Tibial nerve (tissue), 4 donors: Measurements from ENCODE around the gene UPK3A.

Experiments
- EP300 ChIP-seq, 2 donors: sonication (generic); formaldehyde crosslinking; IDR thresholded peaks; one replicate each; pipeline ENCODE4 v1.6.1; 2017; ENCODE audit warnings: antibody characterized with exemption in 2 of 2, mild to moderate bottlenecking in 1 of 2
- POLR2A ChIP-seq, 2 donors: fragments of 450-650 bp; IDR thresholded peaks; one replicate each; pipeline ENCODE4 v1.6.1; 2017; ENCODE audit warnings: antibody characterized with exemption in 2 of 2, mild to moderate bottlenecking in 2 of 2, moderate library complexity in 2 of 2
- TF ChIP-seq, protein P1 (sequence below), 5 experiments: fragments of 200-600 bp in 3 of 5; fragments of 450-650 bp in 2 of 5; sonication (generic) in 3 of 5; IDR thresholded peaks; one replicate each; pipeline ENCODE4 v1.5.1; 2016 to 2019; ENCODE audit warnings: antibody characterized with exemption in 5 of 5, mild to moderate bottlenecking in 3 of 5, moderate library complexity in 2 of 5

DNA sequence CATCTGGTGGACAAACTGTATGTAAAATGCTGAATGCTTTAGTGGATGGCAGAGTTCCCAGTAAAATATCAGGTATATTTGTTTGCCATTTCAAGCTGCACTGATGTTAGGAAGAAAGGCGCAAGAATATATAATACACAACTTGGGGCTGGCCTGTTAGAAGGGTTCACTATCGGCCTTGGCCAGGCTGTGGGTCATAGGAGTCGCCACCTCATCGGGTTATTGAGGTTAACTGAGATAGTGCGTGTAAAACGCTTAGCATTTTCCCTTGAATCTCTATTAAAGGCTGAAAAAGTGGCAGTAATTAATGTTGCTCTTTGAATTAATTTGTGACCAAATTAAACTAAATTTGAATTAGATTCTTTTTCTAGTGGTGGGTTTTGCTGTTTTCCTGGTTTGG lies 30.0 kb downstream of the UPK3A start:
- TF ChIP-seq, protein P1, sequence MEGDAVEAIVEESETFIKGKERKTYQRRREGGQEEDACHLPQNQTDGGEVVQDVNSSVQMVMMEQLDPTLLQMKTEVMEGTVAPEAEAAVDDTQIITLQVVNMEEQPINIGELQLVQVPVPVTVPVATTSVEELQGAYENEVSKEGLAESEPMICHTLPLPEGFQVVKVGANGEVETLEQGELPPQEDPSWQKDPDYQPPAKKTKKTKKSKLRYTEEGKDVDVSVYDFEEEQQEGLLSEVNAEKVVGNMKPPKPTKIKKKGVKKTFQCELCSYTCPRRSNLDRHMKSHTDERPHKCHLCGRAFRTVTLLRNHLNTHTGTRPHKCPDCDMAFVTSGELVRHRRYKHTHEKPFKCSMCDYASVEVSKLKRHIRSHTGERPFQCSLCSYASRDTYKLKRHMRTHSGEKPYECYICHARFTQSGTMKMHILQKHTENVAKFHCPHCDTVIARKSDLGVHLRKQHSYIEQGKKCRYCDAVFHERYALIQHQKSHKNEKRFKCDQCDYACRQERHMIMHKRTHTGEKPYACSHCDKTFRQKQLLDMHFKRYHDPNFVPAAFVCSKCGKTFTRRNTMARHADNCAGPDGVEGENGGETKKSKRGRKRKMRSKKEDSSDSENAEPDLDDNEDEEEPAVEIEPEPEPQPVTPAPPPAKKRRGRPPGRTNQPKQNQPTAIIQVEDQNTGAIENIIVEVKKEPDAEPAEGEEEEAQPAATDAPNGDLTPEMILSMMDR (IDR thresholded peaks at IDR 0.05) = no peak
- TF ChIP-seq POLR2A (IDR thresholded peaks at IDR 0.05) (no peak), EP300 (IDR thresholded peaks at IDR 0.05) (no peak)
